Left lung (tissue), 10 donors: ENCODE data around the gene LTBR. TPM values are rescaled to one million over a fixed set of nuclear protein-coding genes. Genes with fewer than 3 reads are reported as not detected.
"Not testable (repeated sequence)": the region's sequence is repeated elsewhere in the genome, so short reads cannot be mapped to it uniquely, and the experiment has no call there.

ENCODE experiments used
- ATAC-seq: fragments of 200-7000 bp; cut with Tn5 transposase; one replicate; pipeline ENCODE4 v1.9.1; 2020; ENCODE audit warnings: moderate library complexity
- DNase-seq, 4 donors: peaks; one replicate each; pipeline ENCODE4 v3.0.0-alpha.2; 2013 to 2020
- H3K27ac ChIP-seq, 2 donors: fragments of 200-600 bp; sonication (generic) in 1 of 2; one replicate each; pipeline versions ENCODE4 v1.5.0 to v1.8.0; 2020 to 2021
- H3K27me3 ChIP-seq, 2 donors: fragments of 200-600 bp; sonication (generic) in 1 of 2; one replicate each; pipeline versions ENCODE4 v1.5.0 to v1.8.0; 2020 to 2021
- H3K36me3 ChIP-seq, 2 donors: fragments of 200-600 bp; sonication (generic) in 1 of 2; one replicate each; pipeline versions ENCODE4 v1.5.0 to v1.8.0; 2020 to 2021
- H3K4me1 ChIP-seq, 2 donors: fragments of 200-600 bp; one replicate each; pipeline ENCODE4 v1.8.0; 2021
- H3K4me3 ChIP-seq, 2 donors: fragments of 200-600 bp; sonication (generic) in 1 of 2; one replicate each; pipeline versions ENCODE4 v1.5.0 to v1.8.0; 2020 to 2021; ENCODE audit warnings: mild to moderate bottlenecking in 1 of 2
- H3K9me3 ChIP-seq, 2 donors: fragments of 200-600 bp; sonication (generic) in 1 of 2; one replicate each; pipeline versions ENCODE4 v1.5.0 to v1.8.0; 2020 to 2021
- CTCF ChIP-seq, 2 donors: fragments of 200-600 bp; sonication (generic) in 1 of 2; IDR thresholded peaks; one replicate each; pipeline versions ENCODE4 v1.5.0 to v1.8.0; 2021; ENCODE audit warnings: antibody characterized with exemption in 2 of 2
- intact Hi-C, 2 donors: fragments of 100-400 bp; cut with DNase I; formaldehyde crosslinking; loops; one replicate each; pipeline versions ENCODE4 v1.11.2 to v1.14.2; 2022
- polyA plus RNA-seq, 6 donors: library from polyadenylated mRNA; unstranded; fragments of 120-200 nt; gene quantifications; one replicate each; pipeline ENCODE4 v1.2.1, GENCODE V29; 2013; ENCODE audit not compliant: insufficient read length in 6 of 6
- total RNA-seq, 2 donors: library from RNA; stranded (reverse); fragmentation: NEBNext Ultra II Directional; extraction: Animal tissue kit (Norgen Biotek cat#: 25700); gene quantifications; one replicate each; pipeline ENCODE4 v1.2.1, GENCODE V29; 2021
- donor health status: DM: no; HTN: yes; CAD: no.
- donor health status: DM: no; HTN: no; CAD: no.

LTBR gene
- total and polyA plus RNA-seq, 8 donors = 66.6 to 153 (median 90.7) TPM

GRCh38 chr12:6425590-6426531 is 41.9 kb downstream of the LTBR start:
- intact Hi-C loops = loop anchor here in 1 of 2 donors (10.0 kb wide), 1 partner anchor 109 kb away; the partner anchor contains the start of gene GAPDH
- H3K9me3 ChIP-seq = no peaks in the 10 kb centered on the region
- H3K36me3 ChIP-seq = no peaks in the 10 kb centered on the region
- no peak for TF ChIP-seq CTCF (IDR thresholded peaks at IDR 0.05)
- no peaks in the 10 kb centered on the region for H3K27me3 ChIP-seq
- no peak for ATAC-seq
- H3K4me3 ChIP-seq = no peak overlapping the region
- DNase-seq = no peak
- peaks cover 11 to 33% of the 10 kb centered on the region in 2 donors for H3K4me1 ChIP-seq
- H3K27ac ChIP-seq = no peak overlapping the region

GRCh38 chr12:6426882-6427671 is 43.1 kb downstream of the LTBR start:
- no peak for ATAC-seq
- Histone ChIP-seq H3K9me3 (no peaks in the 10 kb centered on the region), H3K27ac (no peak overlapping the region), H3K27me3 (no peaks in the 10 kb centered on the region), H3K4me1 (peaks cover 17 to 40% of the 10 kb centered on the region in 2 donors), H3K4me3 (no peak overlapping the region), H3K36me3 (no peaks in the 10 kb centered on the region)
- intact Hi-C loops = loop anchor here in 1 of 2 donors (10.0 kb wide), 1 partner anchor 108 kb away; the partner anchor contains the start of gene GAPDH
- no peak for DNase-seq
- TF ChIP-seq CTCF (IDR thresholded peaks at IDR 0.05) = no peak

GRCh38 chr12:6427796-6428195 is 43.8 kb downstream of the LTBR start:
- ATAC-seq, H3K36me3 ChIP-seq, DNase-seq, H3K27me3 ChIP-seq, H3K27ac ChIP-seq, H3K9me3 ChIP-seq, H3K4me3 ChIP-seq: not testable (repeated sequence)
- H3K4me1 ChIP-seq = peaks cover 17 to 40% of the 10 kb centered on the region in 2 donors
- intact Hi-C loops = loop anchor here in 1 of 2 donors (10.0 kb wide), 1 partner anchor 107 kb away; the partner anchor contains the start of gene GAPDH

GRCh38 chr12:6428326-6428725 is 44.4 kb downstream of the LTBR start:
- Histone ChIP-seq H3K27me3 (no peaks in the 10 kb centered on the region), H3K9me3 (no peaks in the 10 kb centered on the region), H3K4me1 (peaks cover 17 to 39% of the 10 kb centered on the region in 2 donors), H3K4me3 (no peak overlapping the region), H3K27ac (no peak overlapping the region), H3K36me3 (no peaks in the 10 kb centered on the region)
- no peak for TF ChIP-seq CTCF (IDR thresholded peaks at IDR 0.05)
- no peak for DNase-seq
- intact Hi-C loops = loop anchor here in 1 of 2 donors (10.0 kb wide), 1 partner anchor 106 kb away; the partner anchor contains the start of gene GAPDH
- ATAC-seq = no peak

- DNase-seq (peak in 2 of 4 donors; percentile 50 to 87), ATAC-seq (peak; percentile 89)
- intact Hi-C loops = no loop called here
Observed at GRCh38 chr12:6430124-6430989, 46.4 kb downstream of the LTBR start.

More at GRCh38 chr12:6430124-6430989, 46.4 kb downstream of the LTBR start:
- H3K4me1 ChIP-seq = peaks cover 12 to 32% of the 10 kb centered on the region in 2 donors
- no peaks in the 10 kb centered on the region for H3K36me3 ChIP-seq
- peak overlapping the region; percentile 81 to 83 for H3K27ac ChIP-seq
- H3K27me3 ChIP-seq = no peaks in the 10 kb centered on the region
- no peak for TF ChIP-seq CTCF (IDR thresholded peaks at IDR 0.05)
- H3K9me3 ChIP-seq = no peaks in the 10 kb centered on the region
- H3K4me3 ChIP-seq = peak overlapping the region in 1 of 2 donors; percentile 27
